Endothelial cell of umbilical vein (primary cell): ENCODE data around the gene SLC26A11. TPM values are rescaled to one million over a fixed set of nuclear protein-coding genes. Genes with fewer than 3 reads are reported as not detected.

Experiments
- BruUV-seq: library from RNA; stranded (reverse); fragments of 400-500 nt; replicated peaks from 2 replicates; lab custom pipeline; 2021; lab: Mats Ljungman, UMichigan
- CTCF ChIA-PET: fragments of 300-600, 350-600 bp; sonication (Branson Sonifier 250); formaldehyde crosslinking; loops from one replicate; lab custom pipeline; 2021; ENCODE audit warnings: antibody characterized with exemption, inconsistent platforms; lab: Charles Lee
- POLR2A ChIA-PET: fragments of 300-600, 350-600 bp; sonication (Branson Sonifier 250); formaldehyde crosslinking; loops from one replicate; lab custom pipeline; 2021; ENCODE audit warnings: antibody characterized with exemption, inconsistent platforms; lab: Charles Lee
- DNase-seq: peaks from one replicate; pipeline ENCODE4 v3.0.0-alpha.2; 2011; ENCODE audit warnings: low read depth, low spot score
- FAIRE-seq: peaks from 2 replicates; lab custom pipeline; 2011; peaks lifted over from hg19 to GRCh38; lab: Jason Lieb, UNC
- H2AFZ ChIP-seq: 2 replicates; pipeline ENCODE4 v1.6.0; 2012; ENCODE audit warnings: low read depth, low read length, control low read depth, inconsistent platforms
- H3K27ac ChIP-seq: 2 replicates; pipeline ENCODE4 v1.5.1; 2011; ENCODE audit warnings: low read depth, mild to moderate bottlenecking, control low read depth, low read length, moderate library complexity; ENCODE audit not compliant: insufficient read depth
- H3K27me3 ChIP-seq, 2 experiments: 2 replicates each; pipeline versions ENCODE4 v1.6.0 to v1.6.1; 2011; ENCODE audit warnings: low read length in 2 of 2, mixed read lengths in 1 of 2; ENCODE audit not compliant: control insufficient read depth in 2 of 2, insufficient read depth in 2 of 2
- H3K36me3 ChIP-seq, 2 experiments: 2 replicates in 1 of 2; 3 replicates in 1 of 2; pipeline ENCODE4 v1.5.1; 2011; ENCODE audit warnings: low read length in 2 of 2, mild to moderate bottlenecking in 1 of 2, moderate library complexity in 1 of 2; ENCODE audit not compliant: control insufficient read depth in 2 of 2, insufficient read depth in 2 of 2; ENCODE audit errors: extremely low read depth in 1 of 2
- H3K4me1 ChIP-seq: 3 replicates; pipeline ENCODE4 v1.5.1; 2011; ENCODE audit warnings: mild to moderate bottlenecking, low read length; ENCODE audit not compliant: control insufficient read depth, insufficient read depth; ENCODE audit errors: extremely low read depth
- H3K4me2 ChIP-seq: 2 replicates; pipeline ENCODE4 v1.6.1; 2011; ENCODE audit warnings: low read length, control low read depth, mixed read lengths; ENCODE audit not compliant: insufficient read depth
- H3K4me3 ChIP-seq, 3 experiments: fragments of 200-600 bp in 1 of 3; sonication (generic), shearing (Covaris generic) in 1 of 3; replicated peaks in 1 of 3; 2 replicates each; pipeline ENCODE4 v1.5.1; 2011 to 2016; ENCODE audit warnings: control low read depth in 3 of 3, low read length in 3 of 3, mild to moderate bottlenecking in 2 of 3, inconsistent platforms in 1 of 3, low read depth in 1 of 3, moderate library complexity in 1 of 3; ENCODE audit not compliant: insufficient read depth in 1 of 3
- H3K79me2 ChIP-seq: 2 replicates; pipeline ENCODE4 v1.6.0; 2012; ENCODE audit warnings: low read length, inconsistent platforms; ENCODE audit not compliant: control insufficient read depth, insufficient read depth
- H3K9ac ChIP-seq: replicated peaks from 2 replicates; pipeline ENCODE3; 2011; ENCODE audit warnings: low read length, control low read depth; ENCODE audit not compliant: insufficient read depth; ENCODE audit errors: extremely low read depth
- H3K9me1 ChIP-seq: replicated peaks from 3 replicates; pipeline ENCODE4 v1.6.0; 2011; ENCODE audit warnings: mild to moderate bottlenecking, low read length; ENCODE audit not compliant: control insufficient read depth, insufficient read depth; ENCODE audit errors: extremely low read depth
- H3K9me3 ChIP-seq: replicated peaks from 2 replicates; pipeline ENCODE4 v1.5.1; 2012; ENCODE audit warnings: low read length, inconsistent platforms; ENCODE audit not compliant: control insufficient read depth, insufficient read depth
- H4K20me1 ChIP-seq: replicated peaks from 2 replicates; pipeline ENCODE3; 2011; ENCODE audit warnings: mild to moderate bottlenecking, low read length; ENCODE audit not compliant: control insufficient read depth, insufficient read depth; ENCODE audit errors: extremely low read depth
- CTCF ChIP-seq, 2 donors: IDR thresholded peaks; 1 replicate in 1 of 2; 2 replicates in 1 of 2; pipeline ENCODE4 v1.5.1; 2011; ENCODE audit warnings: low read length in 2 of 2, mild to moderate bottlenecking in 2 of 2, moderate library complexity in 2 of 2, control low read depth in 1 of 2, inconsistent platforms in 1 of 2, low read depth in 1 of 2; ENCODE audit not compliant: insufficient read depth in 1 of 2; ENCODE audit errors: extremely low read depth in 1 of 2
- EZH2 ChIP-seq: IDR thresholded peaks from 2 replicates; pipeline ENCODE4 v1.6.1; 2012; ENCODE audit warnings: borderline replicate concordance, low read depth, mild to moderate bottlenecking, moderate library complexity, low read length, inconsistent platforms; ENCODE audit not compliant: severe bottlenecking
- FOS ChIP-seq: IDR thresholded peaks from 2 replicates; pipeline ENCODE4 v1.6.1; 2011; ENCODE audit warnings: mild to moderate bottlenecking, low read length, moderate library complexity, borderline replicate concordance; ENCODE audit not compliant: insufficient read depth
- GATA2 ChIP-seq: IDR thresholded peaks from 2 replicates; pipeline ENCODE4 v1.7.0; 2011; ENCODE audit warnings: low read depth, mild to moderate bottlenecking, moderate library complexity, mixed read lengths, low read length; ENCODE audit not compliant: insufficient read length, insufficient read depth
- JUN ChIP-seq: IDR thresholded peaks from 2 replicates; pipeline ENCODE4 v1.6.1; 2011; ENCODE audit warnings: borderline replicate concordance, low read depth; ENCODE audit not compliant: insufficient read length, insufficient read depth
- MAX ChIP-seq: IDR thresholded peaks from 2 replicates; pipeline ENCODE4 v1.6.1; 2011; ENCODE audit not compliant: insufficient read depth, insufficient read length
- MYC ChIP-seq: IDR thresholded peaks from one replicate; pipeline ENCODE4 v1.6.1; 2011; ENCODE audit warnings: mild to moderate bottlenecking, low read depth, low read length
- POLR2A ChIP-seq: IDR thresholded peaks from 2 replicates; pipeline ENCODE4 v1.6.1; 2012; ENCODE audit warnings: low read depth, mild to moderate bottlenecking, control low read depth, low read length
- POLR2AphosphoS5 ChIP-seq: IDR thresholded peaks from 2 replicates; pipeline ENCODE4 v1.6.1; 2012; ENCODE audit warnings: low read depth, mild to moderate bottlenecking, control low read depth, low read length, moderate library complexity; ENCODE audit not compliant: insufficient read depth
- dilution Hi-C: fragments of 300-500 bp; cut with MboI; formaldehyde crosslinking; loops from one replicate; pipeline ENCODE4 v1.15.0; 2019; ENCODE audit warnings: low sequenced_read_pairs; ENCODE audit not compliant: extremely low pct_ligation_motif_present
- intact Hi-C: fragments of 100-400 bp; cut with micrococcal nuclease; formaldehyde crosslinking; loops from one replicate; pipeline ENCODE4 v1.10.0; 2022
- polyA plus RNA-seq, 4 experiments: library from polyadenylated mRNA; depleted of rRNA in 3 of 4; stranded (reverse) in 3 of 4; unstranded in 1 of 4; fragments of >200 nt; gene quantifications; 2 replicates each; pipeline versions ENCODE4 v1.2.1 to v1.2.3, GENCODE V29; 2011 to 2012; ENCODE audit warnings: missing spikeins in 1 of 4
- total RNA-seq: library from RNA; stranded (reverse); gene quantifications from 2 replicates; pipeline ENCODE4 v1.2.3, GENCODE V29; 2021

SLC26A11 gene
- total and polyA plus RNA-seq, 2 donors (not counting 3 experiments of a cell fraction or from before 2014, with no cell fraction given), result 25.2 to 33.0 TPM

- intact Hi-C loops, result no loop called here
- Histone ChIP-seq H3K4me3 (no peak overlapping the region), H3K9me3 (no peaks in the 10 kb centered on the region), H3K9ac (no peak overlapping the region), H3K4me2 (no peak overlapping the region), H3K27me3 (no peaks in the 10 kb centered on the region), H3K9me1 (no peaks in the 10 kb centered on the region), H3K27ac (no peak overlapping the region), H4K20me1 (no peaks in the 10 kb centered on the region), H3K36me3 (peaks cover 13 to 54% of the 10 kb centered on the region in 2 experiments), H3K79me2 (no peaks in the 10 kb centered on the region), H2AFZ (no peak overlapping the region), H3K4me1 (no peaks in the 10 kb centered on the region)
- TF ChIP-seq MYC, result no peak
- TF ChIP-seq FOS, result no peak
- TF ChIP-seq GATA2, result no peak
- TF ChIP-seq POLR2AphosphoS5, result no peak
- TF ChIP-seq JUN, result no peak
- TF ChIP-seq CTCF (IDR thresholded peaks at IDR 0.05; ENCODE audit: extremely low read depth in 1 of 2, insufficient read depth in 1 of 2, low read depth in 1 of 2, low read length in 2 of 2), result no peak
- TF ChIP-seq EZH2, result no peak
- no peak for TF ChIP-seq POLR2A
- no peak for TF ChIP-seq MAX
- POLR2A ChIA-PET, result no interaction called here
- DNase-seq (no peak), FAIRE-seq (no peak)
- BruUV-seq, result TSS peak; percentile 9
- CTCF ChIA-PET, result interaction anchor here (5.5 kb wide), 1 partner anchor 99 kb away, joined by 32 read pairs; no protein-coding TSS in a partner anchor
- dilution Hi-C loops, result no loop called here
Measured at GRCh38 chr17:80294653-80295052, 74.4 kb downstream of the SLC26A11 start.
